Endothelial cell (in vitro differentiated cells): ENCODE results near the gene ABHD17B. TPM values are rescaled to one million over a fixed set of nuclear protein-coding genes. Genes with fewer than 3 reads are reported as not detected.

Experiments
- DNase-seq: peaks from one replicate; pipeline ENCODE4 v3.0.0; 2021; ENCODE audit warnings: low spot score
- H3K27ac Mint-ChIP-seq: one replicate; pipeline ENCODE4 v1.8.0; 2021; ENCODE audit warnings: mixed read lengths, inconsistent platforms; ENCODE audit not compliant: unreplicated experiment
- H3K27me3 Mint-ChIP-seq: one replicate; pipeline ENCODE4 v1.8.0; 2021; ENCODE audit warnings: mild to moderate bottlenecking, moderate library complexity, mixed read lengths, inconsistent platforms; ENCODE audit not compliant: unreplicated experiment
- H3K36me3 Mint-ChIP-seq: one replicate; pipeline ENCODE4 v1.8.0; 2021; ENCODE audit warnings: mild to moderate bottlenecking, low read depth, mixed read lengths, inconsistent platforms; ENCODE audit not compliant: unreplicated experiment
- H3K4me1 Mint-ChIP-seq: one replicate; pipeline ENCODE4 v1.8.0; 2021; ENCODE audit warnings: mild to moderate bottlenecking, mixed read lengths, inconsistent platforms; ENCODE audit not compliant: unreplicated experiment
- H3K4me3 Mint-ChIP-seq: one replicate; pipeline ENCODE4 v1.8.0; 2021; ENCODE audit warnings: mild to moderate bottlenecking, mixed read lengths, inconsistent platforms; ENCODE audit not compliant: unreplicated experiment
- H3K9me3 Mint-ChIP-seq: one replicate; pipeline ENCODE4 v1.8.0; 2021; ENCODE audit warnings: mixed read lengths, inconsistent platforms; ENCODE audit not compliant: unreplicated experiment
- CTCF ChIP-seq: fragments of 200-600 bp; sonication (generic); IDR thresholded peaks from one replicate; pipeline ENCODE4 v1.5.0; 2021; ENCODE audit warnings: antibody characterized with exemption; ENCODE audit not compliant: unreplicated experiment
- total RNA-seq: library from RNA; stranded (reverse); fragmentation: NEBNext Ultra II Directional; extraction: Animal tissue kit (Norgen Biotek cat#: 25700); gene quantifications from one replicate; pipeline ENCODE4 v1.2.1, GENCODE V29; 2021; ENCODE audit not compliant: unreplicated experiment

ABHD17B gene
- total RNA-seq, 1 donor from 2014 or later = 32.6 TPM

- Mint-ChIP-seq H3K9me3 (no peaks in the 10 kb centered on the region), H3K4me1 (no peaks in the 10 kb centered on the region), H3K27me3 (no peaks in the 10 kb centered on the region), H3K4me3 (no peak overlapping the region), H3K27ac (no peak overlapping the region), H3K36me3 (peaks cover 9% of the 10 kb centered on the region)
- no peak for DNase-seq
- TF ChIP-seq CTCF = no peak
Observed at GRCh38 chr9:71863631-71864030, 47.4 kb downstream of the ABHD17B start.

- TF ChIP-seq CTCF = no peak
- H3K4me1 Mint-ChIP-seq = no peaks in the 10 kb centered on the region
- no peaks in the 10 kb centered on the region for H3K9me3 Mint-ChIP-seq
- H3K27me3 Mint-ChIP-seq = no peaks in the 10 kb centered on the region
- DNase-seq = no peak
- H3K36me3 Mint-ChIP-seq = peaks cover 9% of the 10 kb centered on the region
- no peak overlapping the region for H3K27ac Mint-ChIP-seq
- H3K4me3 Mint-ChIP-seq = no peak overlapping the region
Observed at GRCh38 chr9:71861618-71862017, 49.4 kb downstream of the ABHD17B start.

GRCh38 chr9:71859939-71860338 is 51.1 kb downstream of the ABHD17B start:
- no peak overlapping the region for H3K4me3 Mint-ChIP-seq
- no peaks in the 10 kb centered on the region for H3K4me1 Mint-ChIP-seq
- H3K36me3 Mint-ChIP-seq = peaks cover 9% of the 10 kb centered on the region
- TF ChIP-seq CTCF = no peak
- no peaks in the 10 kb centered on the region for H3K9me3 Mint-ChIP-seq
- no peaks in the 10 kb centered on the region for H3K27me3 Mint-ChIP-seq
- no peak for DNase-seq
- H3K27ac Mint-ChIP-seq = no peak overlapping the region

GRCh38 chr9:71858812-71859211 is 52.2 kb downstream of the ABHD17B start:
- Mint-ChIP-seq H3K4me3 (no peak overlapping the region), H3K27me3 (no peaks in the 10 kb centered on the region), H3K36me3 (peaks cover 5% of the 10 kb centered on the region), H3K4me1 (no peaks in the 10 kb centered on the region), H3K27ac (no peak overlapping the region), H3K9me3 (no peaks in the 10 kb centered on the region)
- TF ChIP-seq CTCF = no peak
- no peak for DNase-seq

- TF ChIP-seq CTCF = no peak
- Mint-ChIP-seq H3K36me3 (peaks cover 5% of the 10 kb centered on the region), H3K4me3 (no peak overlapping the region), H3K9me3 (no peaks in the 10 kb centered on the region), H3K27ac (no peak overlapping the region), H3K4me1 (no peaks in the 10 kb centered on the region), H3K27me3 (no peaks in the 10 kb centered on the region)
- no peak for DNase-seq
Observed at GRCh38 chr9:71858102-71858798, 52.7 kb downstream of the ABHD17B start.
